H1 (cell line): ENCODE data around the gene SLC44A1. TPM values are rescaled to one million over a fixed set of nuclear protein-coding genes. Genes with fewer than 3 reads are reported as not detected.

Experiments used
- CTCF ChIA-PET: fragments of 300-600 bp; sonication (Branson Sonifier 250); formaldehyde crosslinking; loops from one replicate; lab custom pipeline; 2021; ENCODE audit not compliant: partially characterized antibody; lab: Charles Lee
- POLR2A ChIA-PET: fragments of 300-600 bp; sonication (Branson Sonifier 250); formaldehyde crosslinking; loops from one replicate; lab custom pipeline; 2021; ENCODE audit warnings: inconsistent platforms; ENCODE audit not compliant: partially characterized antibody; lab: Charles Lee
- DNase-seq, 2 experiments: peaks; one replicate each; pipeline versions ENCODE4 v3.0.0 to v3.0.0-alpha.2; 2010 to 2022; ENCODE audit warnings: low spot score in 2 of 2, low read depth in 1 of 2, mixed read lengths in 1 of 2
- FAIRE-seq: peaks from 2 replicates; lab custom pipeline; 2011; peaks lifted over from hg19 to GRCh38; lab: Jason Lieb, UNC
- H2AFZ ChIP-seq: 2 replicates; pipeline ENCODE4 v1.8.1; 2012; ENCODE audit warnings: low read length, inconsistent platforms
- H2AK5ac ChIP-seq: 2 replicates; pipeline ENCODE4 v1.6.1; 2013; ENCODE audit warnings: low read depth, low read length
- H2BK120ac ChIP-seq: replicated peaks from 2 replicates; pipeline ENCODE3; 2013; ENCODE audit warnings: low read depth, low read length, inconsistent platforms
- H2BK12ac ChIP-seq: 2 replicates; pipeline ENCODE4 v1.6.1; 2013; ENCODE audit warnings: low read depth, low read length
- H2BK15ac ChIP-seq: 2 replicates; pipeline ENCODE4 v1.6.1; 2013; ENCODE audit warnings: low read length
- H2BK20ac ChIP-seq: 2 replicates; pipeline ENCODE4 v1.6.1; 2013; ENCODE audit warnings: low read length
- H2BK5ac ChIP-seq: 2 replicates; pipeline ENCODE4 v1.6.1; 2013; ENCODE audit warnings: low read depth, low read length
- H3K14ac ChIP-seq: 2 replicates; pipeline ENCODE4 v1.6.1; 2013; ENCODE audit warnings: inconsistent platforms; ENCODE audit not compliant: insufficient read length
- H3K18ac ChIP-seq: 2 replicates; pipeline ENCODE4 v1.6.1; 2013; ENCODE audit warnings: low read length; ENCODE audit errors: extremely low read depth
- H3K23ac ChIP-seq: 2 replicates; pipeline ENCODE4 v1.6.1; 2013; ENCODE audit warnings: inconsistent platforms; ENCODE audit not compliant: insufficient read length
- H3K23me2 ChIP-seq: 2 replicates; pipeline ENCODE4 v1.6.1; 2013; ENCODE audit warnings: low read depth, low read length
- H3K27ac ChIP-seq: 2 replicates; pipeline ENCODE4 v1.6.1; 2011; ENCODE audit warnings: low read depth, low read length, inconsistent platforms
- H3K27me3 ChIP-seq, 4 experiments: replicated peaks in 1 of 4; 1 replicate in 1 of 4; 2 replicates in 3 of 4; pipeline versions ENCODE4 v1.6.1 to v1.8.1; 2011 to 2013; ENCODE audit warnings: low read length in 3 of 4, mild to moderate bottlenecking in 3 of 4, inconsistent platforms in 2 of 4, mixed read lengths in 2 of 4, moderate library complexity in 1 of 4; ENCODE audit not compliant: control insufficient read depth in 3 of 4, insufficient read depth in 3 of 4; ENCODE audit errors: extremely low read depth in 1 of 4
- H3K36me3 ChIP-seq, 4 experiments: 2 replicates each; pipeline versions ENCODE4 v1.6.1 to v1.8.1; 2011 to 2013; ENCODE audit warnings: mild to moderate bottlenecking in 4 of 4, low read length in 3 of 4, moderate library complexity in 2 of 4, control low read depth in 1 of 4, inconsistent platforms in 1 of 4; ENCODE audit not compliant: insufficient read depth in 4 of 4, control insufficient read depth in 2 of 4
- H3K4ac ChIP-seq: replicated peaks from 2 replicates; pipeline ENCODE3; 2013; ENCODE audit warnings: low read length, low read depth, mixed read lengths, inconsistent platforms; ENCODE audit not compliant: insufficient read length
- H3K4me1 ChIP-seq, 4 experiments: replicated peaks in 1 of 4; 1 replicate in 1 of 4; 2 replicates in 3 of 4; pipeline versions ENCODE4 v1.6.1 to v1.8.1; 2011 to 2013; ENCODE audit warnings: low read length in 3 of 4, inconsistent platforms in 2 of 4, mixed read lengths in 1 of 4; ENCODE audit not compliant: insufficient read depth in 4 of 4, control insufficient read depth in 3 of 4
- H3K4me2 ChIP-seq, 2 experiments: 2 replicates each; pipeline versions ENCODE4 v1.6.1 to v1.8.1; 2011 to 2013; ENCODE audit warnings: low read depth in 2 of 2, low read length in 2 of 2, control low read depth in 1 of 2, inconsistent platforms in 1 of 2, mild to moderate bottlenecking in 1 of 2; ENCODE audit not compliant: insufficient read depth in 1 of 2
- H3K4me3 ChIP-seq, 4 experiments: fragments of 200-600, 300-600 bp in 1 of 4; sonication (generic), shearing (Covaris generic), sonication (Bioruptor Twin) in 1 of 4; 2 replicates each; pipeline versions ENCODE4 v1.5.1 to v1.8.1; 2011 to 2016; ENCODE audit warnings: low read length in 4 of 4, low read depth in 3 of 4, control low read depth in 2 of 4, inconsistent platforms in 2 of 4, mild to moderate bottlenecking in 2 of 4, mixed read lengths in 1 of 4, moderate library complexity in 1 of 4; ENCODE audit not compliant: insufficient read depth in 2 of 4; ENCODE audit errors: extremely low read depth in 1 of 4
- H3K56ac ChIP-seq: replicated peaks from 2 replicates; pipeline ENCODE3; 2013; ENCODE audit warnings: low read depth, mild to moderate bottlenecking, mixed read lengths, low read length, inconsistent platforms; ENCODE audit not compliant: insufficient read length
- H3K79me1 ChIP-seq: 2 replicates; pipeline ENCODE4 v1.6.1; 2013; ENCODE audit warnings: low read depth, low read length, control low read depth
- H3K79me2 ChIP-seq, 2 experiments: 2 replicates each; pipeline versions ENCODE4 v1.6.1 to v1.8.1; 2012 to 2013; ENCODE audit warnings: low read length in 2 of 2, mild to moderate bottlenecking in 2 of 2, inconsistent platforms in 1 of 2; ENCODE audit not compliant: insufficient read depth in 2 of 2, control insufficient read depth in 1 of 2
- H3K9ac ChIP-seq, 4 experiments: replicated peaks in 1 of 4; 1 replicate in 1 of 4; 2 replicates in 3 of 4; pipeline versions ENCODE4 v1.6.1 to v1.8.1; 2011 to 2013; ENCODE audit warnings: low read depth in 3 of 4, low read length in 3 of 4, control low read depth in 2 of 4, mild to moderate bottlenecking in 2 of 4, moderate library complexity in 2 of 4, inconsistent platforms in 1 of 4; ENCODE audit errors: extremely low read depth in 1 of 4
- H3K9me3 ChIP-seq, 2 experiments: 2 replicates each; pipeline versions ENCODE4 v1.6.1 to v1.8.1; 2012 to 2013; ENCODE audit warnings: mild to moderate bottlenecking in 2 of 2, moderate library complexity in 2 of 2, control low read depth in 1 of 2, inconsistent platforms in 1 of 2, low read depth in 1 of 2, low read length in 1 of 2, mixed read lengths in 1 of 2; ENCODE audit not compliant: insufficient read depth in 2 of 2
- H4K20me1 ChIP-seq, 2 experiments: replicated peaks in 1 of 2; 2 replicates each; pipeline versions ENCODE3 to v1.8.1; 2011 to 2013; ENCODE audit warnings: inconsistent platforms in 2 of 2, low read length in 2 of 2, mild to moderate bottlenecking in 1 of 2; ENCODE audit not compliant: insufficient read depth in 2 of 2, control insufficient read depth in 1 of 2
- H4K5ac ChIP-seq: 2 replicates; pipeline ENCODE4 v1.6.1; 2013; ENCODE audit warnings: low read length, low read depth, mixed read lengths, inconsistent platforms; ENCODE audit not compliant: insufficient read length
- H4K8ac ChIP-seq: 2 replicates; pipeline ENCODE4 v1.8.0; 2013; ENCODE audit warnings: mild to moderate bottlenecking, moderate library complexity, low read length, inconsistent platforms; ENCODE audit not compliant: insufficient read depth; ENCODE audit errors: extremely low read depth
- H4K91ac ChIP-seq: replicated peaks from 2 replicates; pipeline ENCODE3; 2013; ENCODE audit warnings: low read length, mixed read lengths, inconsistent platforms; ENCODE audit not compliant: insufficient read length
- BCL11A ChIP-seq, 2 experiments: IDR thresholded peaks; one replicate each; pipeline ENCODE4 v1.6.1; 2011; ENCODE audit warnings: low read depth in 2 of 2, low read length in 2 of 2, mild to moderate bottlenecking in 2 of 2
- CBX5 ChIP-seq: fragments of 300-800, 300-1000 bp; sonication (generic); IDR thresholded peaks from 2 replicates; pipeline ENCODE4 v1.7.1; 2016; ENCODE audit warnings: antibody characterized with exemption, low read length, low read depth
- CREB1 ChIP-seq: IDR thresholded peaks from 2 replicates; pipeline ENCODE4 v1.6.1; 2012; ENCODE audit warnings: inconsistent platforms
- CTBP2 ChIP-seq: IDR thresholded peaks from 2 replicates; pipeline ENCODE4 v1.7.0; 2011; ENCODE audit warnings: borderline replicate concordance, mild to moderate bottlenecking, moderate library complexity, mixed read lengths, low read length; ENCODE audit not compliant: insufficient read depth, insufficient read length
- GABPA ChIP-seq: IDR thresholded peaks from 2 replicates; pipeline ENCODE4 v1.6.1; 2011; ENCODE audit warnings: mild to moderate bottlenecking, low read length, moderate library complexity, borderline replicate concordance; ENCODE audit not compliant: insufficient read depth
- GTF2F1 ChIP-seq: IDR thresholded peaks from 2 replicates; pipeline ENCODE4 v1.6.1; 2012; ENCODE audit warnings: low read depth, low read length, improper control_type of control experiment, borderline replicate concordance
- NRF1 ChIP-seq: IDR thresholded peaks from 2 replicates; pipeline ENCODE4 v1.6.1; 2011; ENCODE audit warnings: mild to moderate bottlenecking, low read depth, low read length, improper control_type of control experiment
- SP1 ChIP-seq: IDR thresholded peaks from 2 replicates; pipeline ENCODE4 v1.6.1; 2011; ENCODE audit warnings: low read depth, low read length
- TAF7 ChIP-seq: optimal IDR thresholded peaks from 2 replicates; pipeline ENCODE3; 2011; ENCODE audit warnings: low read depth, mild to moderate bottlenecking, inconsistent platforms, low read length, moderate library complexity, borderline replicate concordance
- TCF12 ChIP-seq: IDR thresholded peaks from 2 replicates; pipeline ENCODE4 v1.6.1; 2011; ENCODE audit warnings: low read depth, mild to moderate bottlenecking, low read length
- WGBS, 2 experiments: shearing (Covaris generic) in 1 of 2; methylation state at CpG; one replicate each; pipeline versions ENCODE4 v1.1.6 to v1.1.7; 2013 to 2015; ENCODE audit warnings: low lambda C conversion rate in 2 of 2, mixed read lengths in 2 of 2, inconsistent platforms in 1 of 2, low coverage in 1 of 2, missing lambda C conversion rate in 1 of 2; ENCODE audit not compliant: insufficient replicate concordance in 2 of 2, insufficient coverage in 1 of 2, insufficient read length in 1 of 2; ENCODE audit errors: extremely low coverage in 1 of 2, missing lambda C conversion rate in 1 of 2; 5-methylcytosine and 5-hydroxymethylcytosine counted together
- polyA plus RNA-seq, 7 experiments: library from polyadenylated mRNA; depleted of rRNA in 3 of 7; stranded (reverse) in 5 of 7; unstranded in 2 of 7; fragments of >200 nt in 5 of 7; fragments of 200-250 nt in 2 of 7; gene quantifications; 1 replicate in 5 of 7; 2 replicates in 1 of 7; 4 replicates in 1 of 7; pipeline versions ENCODE4 v1.2.1 to v1.2.3, GENCODE V29; 2011 to 2013; ENCODE audit warnings: missing spikeins in 2 of 7, mixed read lengths in 2 of 7
- total RNA-seq: library from RNA; stranded (reverse); fragmentation: NEBNext Ultra II Directional; extraction: Animal tissue kit (Norgen Biotek cat#: 25700); gene quantifications from 2 replicates; pipeline ENCODE4 v1.2.1, GENCODE V29; 2021
- TF ChIP-seq, protein P1 (sequence below): IDR thresholded peaks from 2 replicates; pipeline ENCODE4 v1.6.1; 2012; ENCODE audit warnings: inconsistent platforms

The SLC44A1 gene
- total and polyA plus RNA-seq, 2 of the 8 experiments (the other 6 are each of a cell fraction or from before 2014, with no cell fraction given): 30.5 to 71.2 TPM

DNA sequence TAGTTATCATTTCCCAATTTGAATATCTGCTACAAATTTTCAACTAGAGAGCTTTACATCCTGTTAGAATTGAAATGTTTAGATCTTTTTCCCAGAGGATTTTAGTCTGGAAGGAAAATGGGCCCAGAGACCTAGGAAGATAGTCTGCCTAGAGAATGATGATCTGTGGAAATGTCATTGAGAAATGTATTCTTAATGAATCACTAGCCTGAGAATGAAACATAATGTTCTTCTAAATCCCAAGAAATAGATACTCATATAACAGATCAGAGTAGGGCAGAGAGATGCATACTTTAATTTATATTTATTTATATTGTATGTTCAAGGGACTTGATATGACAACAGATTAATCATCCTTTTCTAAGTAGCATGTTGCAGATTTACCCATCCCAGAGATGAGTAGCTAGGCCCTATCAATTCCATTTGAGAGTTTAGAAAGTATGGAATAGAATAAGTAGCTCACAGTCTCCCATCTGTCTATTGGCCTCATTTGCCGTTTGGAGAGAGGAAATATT lies 25.1 kb upstream of the SLC44A1 start:
- H2AFZ ChIP-seq: no peak overlapping the region
- H3K27ac ChIP-seq: no peak overlapping the region
- H2BK20ac ChIP-seq: no peak overlapping the region
- H3K9ac ChIP-seq: no peak overlapping the region
- H2BK5ac ChIP-seq: no peak overlapping the region
- H3K4me2 ChIP-seq: no peak overlapping the region
- FAIRE-seq (no peak), DNase-seq (no peak)
- no peak overlapping the region for H3K14ac ChIP-seq
- WGBS, 2 experiments: 86% methylated on average over 1 of the region's 1 CpG; no CpG with 5 or more reads in 1 of the 2 experiments
- H3K23ac ChIP-seq: no peak overlapping the region
- ChIA-PET CTCF (interaction anchor here (0.6 to 3.8 kb wide), 4 partner anchors 11 to 411 kb away, joined by 3 to 15 read pairs (median 3); no protein-coding TSS in a partner anchor), POLR2A (interaction anchor here (0.6 to 0.8 kb wide), 2 partner anchors 20 to 246 kb away, joined by 3 to 4 read pairs; no protein-coding TSS in a partner anchor)
- no peaks in the 10 kb centered on the region for H3K23me2 ChIP-seq
- no peaks in the 10 kb centered on the region for H3K79me2 ChIP-seq
- no peaks in the 10 kb centered on the region; a peak in 1 of 7 replicates for H3K27me3 ChIP-seq
- no peak overlapping the region for H4K5ac ChIP-seq
- no peak overlapping the region for H2BK15ac ChIP-seq
- H4K8ac ChIP-seq: no peak overlapping the region
- no peak overlapping the region for H4K91ac ChIP-seq
- peaks cover 3 to 7% of the 10 kb centered on the region in 2 experiments; a peak in 1 of 4 replicates for H3K9me3 ChIP-seq
- peaks cover 0 to 13% (median 4%) of the 10 kb centered on the region in 4 experiments; a peak in 2 of 7 replicates for H3K4me1 ChIP-seq
- no peak overlapping the region for H3K18ac ChIP-seq
- H2AK5ac ChIP-seq: no peak overlapping the region
- no peaks in the 10 kb centered on the region for H4K20me1 ChIP-seq
- no peak overlapping the region for H3K56ac ChIP-seq
- no peaks in the 10 kb centered on the region for H3K79me1 ChIP-seq
- H3K4me3 ChIP-seq: no peak overlapping the region
- H2BK12ac ChIP-seq: no peak overlapping the region
- H3K36me3 ChIP-seq: 0 out of 8 replicates have a peak, but pooled peaks cover 0 to 2% (median 0%) of the 10 kb centered on the region in 4 experiments
- no peak overlapping the region for H2BK120ac ChIP-seq
- H3K4ac ChIP-seq: no peak overlapping the region
- TF ChIP-seq CTBP2: no peak
- TF ChIP-seq BCL11A (IDR thresholded peaks at IDR 0.05; ENCODE audit: low read depth in 2 of 2, low read length in 2 of 2): no peak
- no peak for TF ChIP-seq NRF1
- TF ChIP-seq GABPA: no peak
- no peak for TF ChIP-seq GTF2F1
- TF ChIP-seq, protein P1, sequence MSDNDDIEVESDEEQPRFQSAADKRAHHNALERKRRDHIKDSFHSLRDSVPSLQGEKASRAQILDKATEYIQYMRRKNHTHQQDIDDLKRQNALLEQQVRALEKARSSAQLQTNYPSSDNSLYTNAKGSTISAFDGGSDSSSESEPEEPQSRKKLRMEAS: no peak
- TF ChIP-seq CBX5: no peak
- TF ChIP-seq CREB1: no peak
- no peak for TF ChIP-seq TAF7
- TF ChIP-seq TCF12: no peak
- TF ChIP-seq SP1: no peak
